Activated naive CD4-positive, alpha-beta T cell treated with anti-CD3 and anti-CD28 coated beads, Interleukin-2, amount 50 U/mL, for 24 hours (primary cell): Measurements from ENCODE around the gene AGPS.
A peak's percentile ranks its signal among the peaks of the same experiment; 100 is the strongest.

ENCODE experiments used
- H3K27ac Mint-ChIP-seq: one replicate; pipeline ENCODE4 v1.8.0; 2021; ENCODE audit warnings: mild to moderate bottlenecking, mixed read lengths
- H3K27me3 Mint-ChIP-seq: one replicate; pipeline ENCODE4 v1.8.0; 2021; ENCODE audit warnings: mixed read lengths
- H3K36me3 Mint-ChIP-seq: one replicate; pipeline ENCODE4 v1.8.0; 2021; ENCODE audit warnings: mixed read lengths
- H3K4me1 Mint-ChIP-seq: one replicate; pipeline ENCODE4 v1.8.0; 2021; ENCODE audit warnings: mixed read lengths
- H3K4me3 Mint-ChIP-seq: one replicate; pipeline ENCODE4 v1.8.0; 2021; ENCODE audit warnings: mild to moderate bottlenecking, mixed read lengths
- H3K9me3 Mint-ChIP-seq: one replicate; pipeline ENCODE4 v1.8.0; 2021; ENCODE audit warnings: mixed read lengths

The AGPS gene

GRCh38 chr2:177552422-177553175 lies 160.0 kb downstream of the AGPS start:
- Mint-ChIP-seq H3K27ac (peak overlapping the region; percentile 99), H3K4me1 (peaks cover 10% of the 10 kb centered on the region), H3K9me3 (peaks cover 5% of the 10 kb centered on the region), H3K36me3 (no peaks in the 10 kb centered on the region), H3K4me3 (peak overlapping the region; percentile 96), H3K27me3 (no peaks in the 10 kb centered on the region)

- peak overlapping the region; percentile 99 for H3K27ac Mint-ChIP-seq
- H3K4me1 Mint-ChIP-seq = peaks cover 10% of the 10 kb centered on the region
- peak overlapping the region; percentile 96 for H3K4me3 Mint-ChIP-seq
- peaks cover 5% of the 10 kb centered on the region for H3K9me3 Mint-ChIP-seq
- H3K36me3 Mint-ChIP-seq = no peaks in the 10 kb centered on the region
- peaks cover 1% of the 10 kb centered on the region for H3K27me3 Mint-ChIP-seq
Observed at GRCh38 chr2:177553176-177553884, 160.8 kb downstream of the AGPS start.

GRCh38 chr2:177554365-177554764 lies 161.8 kb downstream of the AGPS start:
- Mint-ChIP-seq H3K36me3 (no peaks in the 10 kb centered on the region), H3K4me3 (no peak overlapping the region), H3K27me3 (peaks cover 1% of the 10 kb centered on the region), H3K9me3 (peaks cover 5% of the 10 kb centered on the region), H3K4me1 (peaks cover 10% of the 10 kb centered on the region), H3K27ac (no peak overlapping the region)

GRCh38 chr2:177556153-177556552 lies 163.6 kb downstream of the AGPS start:
- Mint-ChIP-seq H3K9me3 (no peaks in the 10 kb centered on the region), H3K27ac (no peak overlapping the region), H3K4me1 (peaks cover 10% of the 10 kb centered on the region), H3K36me3 (no peaks in the 10 kb centered on the region), H3K4me3 (no peak overlapping the region), H3K27me3 (peaks cover 1% of the 10 kb centered on the region)

GRCh38 chr2:177557794-177558193 lies 165.2 kb downstream of the AGPS start:
- Mint-ChIP-seq H3K4me3 (no peak overlapping the region), H3K36me3 (no peaks in the 10 kb centered on the region), H3K27ac (no peak overlapping the region), H3K27me3 (peaks cover 1% of the 10 kb centered on the region), H3K4me1 (peaks cover 10% of the 10 kb centered on the region), H3K9me3 (no peaks in the 10 kb centered on the region)

- no peaks in the 10 kb centered on the region for H3K9me3 Mint-ChIP-seq
- no peak overlapping the region for H3K27ac Mint-ChIP-seq
- H3K4me1 Mint-ChIP-seq = no peaks in the 10 kb centered on the region
- H3K27me3 Mint-ChIP-seq = peaks cover 1% of the 10 kb centered on the region
- H3K36me3 Mint-ChIP-seq = no peaks in the 10 kb centered on the region
- no peak overlapping the region for H3K4me3 Mint-ChIP-seq
Observed at GRCh38 chr2:177559638-177560037, 167.1 kb downstream of the AGPS start.

GRCh38 chr2:177568390-177568789 lies 175.8 kb downstream of the AGPS start:
- H3K4me1 Mint-ChIP-seq = no peaks in the 10 kb centered on the region
- H3K36me3 Mint-ChIP-seq = no peaks in the 10 kb centered on the region
- no peak overlapping the region for H3K27ac Mint-ChIP-seq
- no peaks in the 10 kb centered on the region for H3K9me3 Mint-ChIP-seq
- H3K4me3 Mint-ChIP-seq = no peak overlapping the region
- peaks cover 2% of the 10 kb centered on the region for H3K27me3 Mint-ChIP-seq

GRCh38 chr2:177568893-177569292 lies 176.3 kb downstream of the AGPS start:
- no peaks in the 10 kb centered on the region for H3K4me1 Mint-ChIP-seq
- no peaks in the 10 kb centered on the region for H3K36me3 Mint-ChIP-seq
- no peak overlapping the region for H3K27ac Mint-ChIP-seq
- no peaks in the 10 kb centered on the region for H3K9me3 Mint-ChIP-seq
- H3K27me3 Mint-ChIP-seq = peaks cover 2% of the 10 kb centered on the region
- no peak overlapping the region for H3K4me3 Mint-ChIP-seq

GRCh38 chr2:177572236-177572671 lies 179.7 kb downstream of the AGPS start:
- Mint-ChIP-seq H3K4me3 (no peak overlapping the region), H3K4me1 (no peaks in the 10 kb centered on the region), H3K27me3 (peaks cover 2% of the 10 kb centered on the region), H3K36me3 (no peaks in the 10 kb centered on the region), H3K9me3 (no peaks in the 10 kb centered on the region), H3K27ac (no peak overlapping the region)

- Mint-ChIP-seq H3K4me3 (no peak overlapping the region), H3K9me3 (no peaks in the 10 kb centered on the region), H3K36me3 (no peaks in the 10 kb centered on the region), H3K27ac (no peak overlapping the region), H3K4me1 (no peaks in the 10 kb centered on the region), H3K27me3 (peaks cover 2% of the 10 kb centered on the region)
Observed at GRCh38 chr2:177573120-177573519, 180.5 kb downstream of the AGPS start.

GRCh38 chr2:177574356-177574755 lies 181.8 kb downstream of the AGPS start:
- Mint-ChIP-seq H3K27me3 (peaks cover under 1% of the 10 kb centered on the region), H3K36me3 (no peaks in the 10 kb centered on the region), H3K27ac (no peak overlapping the region), H3K9me3 (no peaks in the 10 kb centered on the region), H3K4me3 (no peak overlapping the region), H3K4me1 (no peaks in the 10 kb centered on the region)

- H3K4me3 Mint-ChIP-seq = no peak overlapping the region
- no peaks in the 10 kb centered on the region for H3K36me3 Mint-ChIP-seq
- no peaks in the 10 kb centered on the region for H3K9me3 Mint-ChIP-seq
- H3K27ac Mint-ChIP-seq = no peak overlapping the region
- H3K4me1 Mint-ChIP-seq = no peaks in the 10 kb centered on the region
- H3K27me3 Mint-ChIP-seq = no peaks in the 10 kb centered on the region
Observed at GRCh38 chr2:177575358-177575757, 182.8 kb downstream of the AGPS start.

GRCh38 chr2:177577075-177577474 lies 184.5 kb downstream of the AGPS start:
- H3K36me3 Mint-ChIP-seq = no peaks in the 10 kb centered on the region
- H3K27ac Mint-ChIP-seq = no peak overlapping the region
- no peaks in the 10 kb centered on the region for H3K4me1 Mint-ChIP-seq
- no peaks in the 10 kb centered on the region for H3K9me3 Mint-ChIP-seq
- no peak overlapping the region for H3K4me3 Mint-ChIP-seq
- no peaks in the 10 kb centered on the region for H3K27me3 Mint-ChIP-seq

- no peaks in the 10 kb centered on the region for H3K9me3 Mint-ChIP-seq
- no peaks in the 10 kb centered on the region for H3K36me3 Mint-ChIP-seq
- H3K4me3 Mint-ChIP-seq = no peak overlapping the region
- no peaks in the 10 kb centered on the region for H3K4me1 Mint-ChIP-seq
- H3K27me3 Mint-ChIP-seq = no peaks in the 10 kb centered on the region
- no peak overlapping the region for H3K27ac Mint-ChIP-seq
Observed at GRCh38 chr2:177578454-177578853, 185.9 kb downstream of the AGPS start.

GRCh38 chr2:177579486-177580036 lies 187.0 kb downstream of the AGPS start:
- no peaks in the 10 kb centered on the region for H3K27me3 Mint-ChIP-seq
- no peaks in the 10 kb centered on the region for H3K9me3 Mint-ChIP-seq
- no peak overlapping the region for H3K27ac Mint-ChIP-seq
- H3K36me3 Mint-ChIP-seq = no peaks in the 10 kb centered on the region
- H3K4me3 Mint-ChIP-seq = no peak overlapping the region
- H3K4me1 Mint-ChIP-seq = no peaks in the 10 kb centered on the region

- H3K27ac Mint-ChIP-seq = no peak overlapping the region
- H3K36me3 Mint-ChIP-seq = no peaks in the 10 kb centered on the region
- H3K27me3 Mint-ChIP-seq = no peaks in the 10 kb centered on the region
- no peaks in the 10 kb centered on the region for H3K9me3 Mint-ChIP-seq
- H3K4me1 Mint-ChIP-seq = no peaks in the 10 kb centered on the region
- H3K4me3 Mint-ChIP-seq = no peak overlapping the region
Observed at GRCh38 chr2:177582000-177582399, 189.4 kb downstream of the AGPS start.
